Activated CD4-positive, alpha-beta T cell treated with anti-CD3 and anti-CD28 coated beads, Interleukin-2, amount 50 U/mL, for 24 hours (primary cell): Measurements from ENCODE around the gene SGF29.
"Not testable (repeated sequence)": the region's sequence is repeated elsewhere in the genome, so short reads cannot be mapped to it uniquely, and the experiment has no call there.

Experiments
- DNase-seq, 2 donors: peaks; one replicate each; pipeline ENCODE4 v3.0.0-alpha.2; 2020; ENCODE audit warnings: low read depth in 1 of 2, low spot score in 1 of 2

Gene SGF29

DNA sequence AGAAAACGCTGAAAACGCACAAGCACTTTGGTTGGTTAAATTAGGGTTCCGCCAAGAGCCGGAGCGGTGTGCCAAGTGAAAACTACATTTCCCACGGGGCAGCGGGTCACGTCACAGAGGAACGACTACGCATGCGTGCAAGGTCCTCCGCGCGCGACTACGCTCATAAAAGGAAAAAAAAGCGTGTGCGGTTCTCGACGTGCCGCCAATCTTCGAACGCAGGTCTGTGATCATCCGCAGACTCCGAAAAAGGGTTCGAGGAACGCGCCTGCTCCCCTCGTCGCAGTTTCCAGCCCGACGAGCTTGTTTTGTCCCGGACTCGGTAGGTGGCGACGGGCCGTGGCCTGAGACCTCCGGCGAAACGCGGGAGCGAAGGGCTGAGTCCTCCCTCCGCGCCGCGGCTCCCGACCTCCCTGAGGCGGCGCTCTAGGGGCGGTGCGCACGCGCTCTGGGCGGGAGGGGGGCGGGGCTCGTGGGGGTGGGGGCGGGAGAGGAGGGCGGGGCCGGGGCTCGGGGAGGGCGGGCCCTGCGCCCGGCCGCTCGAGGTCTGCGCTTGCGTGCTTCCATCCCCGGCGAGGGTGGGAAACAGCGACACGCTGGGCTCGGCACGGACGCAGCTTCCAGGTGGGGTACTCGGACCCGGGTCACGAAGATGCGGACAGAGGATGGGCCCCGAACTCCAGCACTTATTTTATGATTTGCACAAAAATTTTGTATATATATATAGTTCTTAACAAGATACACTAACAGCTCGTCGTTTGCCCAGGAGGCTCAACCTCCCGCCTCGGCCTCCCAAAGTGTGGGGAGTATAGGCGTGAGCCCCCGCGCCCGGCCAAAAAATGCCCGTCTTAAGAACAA, at the start of gene SGF29:
TSS of gene SGF29 (plus strand) at position 145 of the 858 bp plus-strand sequence. CDS start 27,150 bp downstream, outside the sequence.
- DNase-seq, result peak; percentile 86 to 94

GRCh38 chr16:28504707-28505404, 48.9 kb upstream of the SGF29 start:
- no peak for DNase-seq

GRCh38 chr16:28505489-28506137, 48.1 kb upstream of the SGF29 start:
- no peak for DNase-seq

DNA sequence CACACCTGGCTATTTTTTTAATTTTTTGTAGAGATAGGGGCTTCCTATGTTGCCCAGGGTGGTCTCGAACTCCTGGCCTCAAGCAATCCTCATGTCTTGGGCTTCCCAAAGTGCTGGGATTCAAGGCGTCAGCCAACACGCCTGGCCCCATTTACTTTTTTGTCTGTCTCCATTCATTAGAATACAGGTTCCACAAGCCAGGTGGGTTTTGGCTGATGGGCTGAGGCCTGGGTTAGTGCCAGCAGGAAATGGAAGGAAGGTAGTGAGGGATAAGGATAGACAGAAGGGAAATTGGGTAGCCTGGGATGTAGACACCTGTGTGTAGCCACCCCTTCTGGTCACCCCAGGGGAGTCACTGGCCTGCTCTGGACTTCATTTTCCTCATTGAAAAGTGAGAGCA, 42.7 kb upstream of the SGF29 start:
- no peak for DNase-seq

- no peak for DNase-seq
Observed at GRCh38 chr16:28511801-28512789, 41.6 kb upstream of the SGF29 start.

- no peak for DNase-seq
Observed at GRCh38 chr16:28513484-28514181, 40.1 kb upstream of the SGF29 start.

DNA sequence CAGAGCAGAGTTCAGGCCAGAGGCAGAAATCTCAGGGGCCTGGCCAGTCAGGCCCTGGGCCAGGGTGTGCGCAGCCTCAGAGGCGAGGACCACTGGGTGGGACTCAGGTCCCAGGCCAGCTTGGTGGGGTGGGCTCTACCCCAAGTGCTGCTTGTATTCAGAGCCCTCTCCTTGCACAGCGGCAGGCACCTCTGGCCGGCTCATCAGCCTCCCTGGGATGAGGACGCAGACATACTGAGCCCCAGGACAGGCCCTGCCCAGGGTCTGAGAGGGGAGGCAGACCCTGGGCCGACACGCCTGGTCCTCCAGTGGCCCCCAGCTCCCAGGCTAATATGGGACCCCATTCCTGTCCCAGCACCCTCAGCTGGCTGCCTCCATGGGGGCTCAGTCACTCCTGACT, 39.5 kb upstream of the SGF29 start:
- DNase-seq, result no peak

- DNase-seq, result no peak
Observed at GRCh38 chr16:28520672-28521071, 33.0 kb upstream of the SGF29 start.

DNA sequence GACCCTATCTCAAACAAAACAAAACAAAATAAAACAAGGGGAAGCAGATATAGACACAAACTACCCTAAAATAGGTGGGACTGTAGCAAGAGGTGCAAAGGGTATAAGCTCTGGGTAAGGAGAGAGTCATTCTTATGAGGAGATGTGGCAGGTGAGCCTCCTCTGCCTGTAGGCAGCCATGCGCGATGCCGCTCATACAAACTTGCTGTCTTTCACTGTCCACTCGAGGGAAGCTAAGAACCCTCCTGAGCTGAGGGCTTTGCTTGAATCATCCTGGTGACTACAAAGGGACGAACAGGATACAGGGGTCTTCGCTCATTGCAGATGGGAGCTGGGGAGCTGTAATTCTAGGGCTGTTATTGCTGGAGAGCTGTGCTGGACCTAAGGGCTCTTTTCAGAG, 32.3 kb upstream of the SGF29 start:
- DNase-seq, result no peak

DNA sequence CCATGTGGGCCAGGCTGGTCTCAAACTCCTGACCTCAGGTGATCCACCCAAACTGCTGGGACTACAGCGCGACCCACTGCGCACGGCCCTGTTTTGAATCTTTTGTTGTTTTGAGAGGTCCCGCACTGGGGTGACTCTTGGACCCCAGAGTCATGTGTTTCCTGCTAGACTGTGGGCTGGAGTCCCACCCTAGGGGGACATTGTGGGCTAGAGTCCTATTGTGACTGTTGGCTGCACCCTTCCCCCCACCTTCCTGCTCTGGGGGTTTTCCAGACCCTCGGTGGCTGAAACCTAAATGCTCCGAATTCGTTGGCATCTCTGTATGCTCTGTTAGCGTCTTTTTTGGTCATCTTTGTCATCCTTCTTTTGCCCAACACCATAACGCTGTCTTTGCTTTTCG, 30.9 kb upstream of the SGF29 start:
- no peak for DNase-seq

DNA sequence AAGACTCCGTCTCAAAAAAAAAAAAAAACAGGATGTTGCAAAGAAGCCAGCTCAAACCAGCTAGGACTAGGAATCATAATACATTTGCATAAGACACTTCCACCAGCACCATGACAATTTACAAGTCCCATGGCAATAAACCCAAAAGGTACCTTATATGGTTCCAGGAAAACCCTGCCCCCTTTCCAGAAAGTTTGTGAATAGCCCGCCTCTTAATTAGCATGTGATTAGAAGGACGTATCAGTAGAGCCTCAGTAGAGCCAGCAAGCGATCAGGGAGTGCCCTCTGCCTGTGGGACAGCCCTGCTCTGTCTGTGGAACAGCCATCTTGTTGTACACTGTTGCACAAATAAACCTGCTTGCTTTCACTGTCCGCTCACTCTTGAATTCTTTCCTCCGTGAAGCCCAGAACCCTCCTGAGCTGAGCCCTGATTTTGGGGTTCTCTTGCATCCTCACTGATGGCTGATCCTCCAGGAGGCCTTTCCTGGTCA, 29.0 kb upstream of the SGF29 start:
- DNase-seq, result no peak

DNA sequence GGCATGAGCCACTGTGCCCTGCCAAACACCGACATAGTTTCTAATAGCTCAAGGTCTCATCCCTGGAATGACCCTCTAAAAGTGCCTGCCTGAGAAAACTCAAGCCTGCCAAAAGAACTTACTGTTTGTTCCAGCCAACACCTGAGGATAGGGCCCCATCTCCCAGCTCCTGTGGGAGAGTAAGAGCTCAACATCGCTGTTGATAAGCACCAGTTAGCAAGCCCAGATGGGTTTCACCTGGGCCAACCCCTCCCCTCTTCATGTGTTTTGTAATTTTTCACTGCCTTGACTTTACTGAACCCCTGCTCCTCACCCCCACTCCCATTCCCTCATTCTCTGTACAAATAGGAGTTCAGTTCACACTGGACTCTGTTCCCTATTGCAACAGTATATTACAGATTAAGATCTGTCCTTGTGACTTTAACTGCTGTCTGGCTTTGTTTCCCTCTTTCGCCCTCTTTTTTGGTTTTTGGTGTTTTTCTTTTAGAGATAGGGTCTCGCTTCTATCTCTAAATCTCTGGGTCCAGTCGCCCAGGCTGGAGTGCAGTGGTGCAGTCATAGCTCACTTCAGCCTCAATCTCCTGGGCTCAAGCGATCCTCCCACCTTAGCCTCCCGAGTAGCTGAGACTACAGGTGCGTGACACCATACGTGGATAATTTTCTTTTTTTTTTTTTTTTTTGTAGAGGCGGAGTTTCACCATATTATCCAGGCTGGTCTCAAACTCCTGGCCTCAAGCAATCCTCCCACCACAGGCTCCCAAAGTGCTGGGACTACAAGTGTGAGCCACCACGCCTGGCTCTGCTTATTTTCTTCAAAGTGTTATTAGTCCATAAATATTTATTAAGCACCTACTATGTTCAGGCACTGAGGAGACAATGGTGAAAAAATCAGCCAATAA, 27.3 kb upstream of the SGF29 start:
- DNase-seq, result no peak

DNA sequence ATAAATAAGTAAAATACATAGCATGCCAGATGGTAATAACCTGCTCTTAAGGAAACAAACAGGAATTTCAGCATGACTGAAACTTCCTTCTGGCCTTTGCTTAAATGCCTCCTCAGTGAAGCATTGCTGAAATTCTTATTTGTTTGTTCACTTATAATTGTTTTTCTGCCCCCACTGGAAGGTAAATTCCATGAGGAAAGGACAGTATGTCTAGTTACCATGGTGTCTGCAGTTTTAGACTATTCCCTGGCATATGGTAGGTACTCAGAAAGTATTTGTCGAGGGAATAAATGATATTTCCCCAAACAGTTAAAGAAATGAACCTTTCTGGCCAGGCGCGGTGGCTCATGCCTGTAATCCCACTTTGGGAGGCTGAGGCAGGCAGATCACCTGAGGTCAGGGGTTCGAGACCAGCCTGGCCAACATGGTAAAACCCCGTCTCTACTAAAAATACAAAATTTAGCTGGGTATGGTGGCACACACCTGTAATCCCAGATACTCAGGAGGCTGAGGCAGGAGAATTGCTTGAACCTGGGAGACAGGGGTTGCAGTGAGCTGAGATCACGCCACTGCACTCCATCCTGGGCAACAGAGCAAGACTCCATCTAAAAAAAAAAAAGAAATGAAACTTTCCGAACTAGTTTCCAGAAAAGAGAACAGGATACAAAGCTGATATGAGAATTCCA, 26.5 kb upstream of the SGF29 start:
- not testable (repeated sequence) for DNase-seq

GRCh38 chr16:28527985-28528384, 25.7 kb upstream of the SGF29 start:
- no peak for DNase-seq

- no peak for DNase-seq
Observed at GRCh38 chr16:28528463-28528867, 25.3 kb upstream of the SGF29 start.

- DNase-seq, result no peak
Observed at GRCh38 chr16:28529124-28529523, 24.6 kb upstream of the SGF29 start.

DNA sequence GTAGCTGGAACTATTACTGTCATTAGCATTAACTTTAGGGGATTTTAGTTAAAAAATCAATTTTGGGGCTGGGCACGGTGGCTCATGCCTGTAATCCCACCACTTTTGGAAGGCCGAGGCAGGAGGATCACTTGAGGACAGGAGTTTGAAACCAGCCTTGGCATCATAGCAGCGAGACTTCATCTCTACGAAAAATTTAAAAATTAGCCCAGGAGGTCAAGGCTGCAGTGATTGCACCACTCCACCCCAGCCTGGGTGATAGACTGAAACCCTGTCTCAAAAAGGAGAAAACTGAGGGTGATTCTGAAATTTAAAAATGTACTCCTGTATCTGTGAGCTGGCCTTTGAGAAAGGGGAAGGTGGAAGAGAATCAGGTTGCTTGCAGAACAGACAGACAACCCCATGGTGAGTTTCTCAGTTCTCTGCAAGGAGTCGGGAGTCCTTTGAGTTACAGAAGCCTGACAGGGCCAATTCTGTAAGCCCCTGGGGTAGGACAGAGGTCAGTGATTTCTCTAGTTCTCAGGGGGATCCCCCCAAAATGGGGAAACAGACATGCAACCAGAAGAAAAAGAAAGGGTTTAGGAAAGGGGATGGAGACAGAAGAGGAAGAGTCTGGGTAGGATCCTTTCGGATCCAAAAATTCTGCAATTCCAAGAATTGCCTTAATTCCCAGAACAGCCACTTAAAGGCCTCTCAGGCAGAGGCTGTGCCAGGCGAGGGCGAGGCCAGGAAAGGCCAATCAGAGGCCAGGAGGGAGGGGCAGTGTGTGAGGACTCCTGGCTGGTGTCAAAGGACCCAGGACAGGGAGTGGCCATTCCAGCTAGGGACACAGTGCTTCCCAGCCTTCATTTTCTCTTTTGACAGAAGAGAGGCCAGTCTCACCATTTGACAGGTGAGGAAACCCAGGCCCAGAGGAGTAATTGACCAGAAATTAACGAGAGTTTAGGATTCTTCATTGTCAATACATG, 21.7 kb upstream of the SGF29 start:
- DNase-seq, result no peak
